Measurements from ENCODE around the gene B3GALT4. TPM values are rescaled to one million over a fixed set of nuclear protein-coding genes. Genes with fewer than 3 reads are reported as not detected.

The B3GALT4 gene
- total RNA-seq, 4 donors from 2014 or later: 8.3 to 33.1 (median 28.5) TPM

DNA sequence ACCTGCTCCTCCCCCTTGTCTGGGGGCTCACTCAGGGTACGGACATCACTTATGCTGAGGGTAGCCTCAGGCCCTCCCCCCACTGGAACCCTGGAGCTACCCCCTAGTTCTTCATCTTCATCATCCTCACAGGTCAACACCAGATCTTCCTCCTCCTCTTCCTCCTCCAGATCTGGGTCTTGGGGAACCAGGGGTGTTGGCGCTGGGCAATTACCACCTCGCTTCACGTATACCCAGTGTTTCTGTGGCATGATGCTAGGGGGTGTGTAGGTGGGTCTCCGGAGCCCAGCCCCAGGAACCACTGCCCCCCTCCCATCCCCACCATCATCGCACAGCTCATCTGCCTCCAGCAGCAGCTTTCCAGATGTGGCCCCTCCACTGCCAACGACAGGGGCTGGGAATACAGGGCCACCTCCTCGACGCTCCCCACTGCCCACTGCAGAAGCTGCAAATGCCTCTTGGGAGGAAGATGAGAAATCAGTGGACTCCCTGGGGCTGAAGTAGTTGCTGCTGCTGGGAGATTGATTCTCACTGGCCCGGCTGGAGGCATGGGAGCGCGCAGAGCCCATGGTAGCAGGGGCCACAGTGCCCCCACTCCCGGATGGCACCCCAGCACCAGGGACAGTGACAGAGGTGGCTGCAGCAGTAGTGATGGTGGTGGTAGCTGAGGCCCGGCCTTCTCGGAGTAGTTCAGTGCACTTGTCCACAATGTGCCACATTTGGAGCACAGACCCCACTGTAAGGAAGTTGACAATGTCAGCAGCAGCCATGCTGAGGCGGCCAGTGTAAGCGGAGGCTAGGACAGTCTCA, 39.1 kb downstream of the B3GALT4 start:
- DNase-seq: no peak
- Histone ChIP-seq H3K4me3 (no peak overlapping the region), H3K9me3 (no peaks in the 10 kb centered on the region), H3K36me3 (peaks cover 0 to 32% (median 0%) of the 10 kb centered on the region in 3 donors), H3K27me3 (no peaks in the 10 kb centered on the region), H3K4me1 (peaks cover 4 to 71% (median 24%) of the 10 kb centered on the region in 4 donors), H3K27ac (peak overlapping the region in 3 of 4 donors; percentile 17 to 96 (median 86))
- no peak for TF ChIP-seq POLR2A (IDR thresholded peaks at IDR 0.05)

DNA sequence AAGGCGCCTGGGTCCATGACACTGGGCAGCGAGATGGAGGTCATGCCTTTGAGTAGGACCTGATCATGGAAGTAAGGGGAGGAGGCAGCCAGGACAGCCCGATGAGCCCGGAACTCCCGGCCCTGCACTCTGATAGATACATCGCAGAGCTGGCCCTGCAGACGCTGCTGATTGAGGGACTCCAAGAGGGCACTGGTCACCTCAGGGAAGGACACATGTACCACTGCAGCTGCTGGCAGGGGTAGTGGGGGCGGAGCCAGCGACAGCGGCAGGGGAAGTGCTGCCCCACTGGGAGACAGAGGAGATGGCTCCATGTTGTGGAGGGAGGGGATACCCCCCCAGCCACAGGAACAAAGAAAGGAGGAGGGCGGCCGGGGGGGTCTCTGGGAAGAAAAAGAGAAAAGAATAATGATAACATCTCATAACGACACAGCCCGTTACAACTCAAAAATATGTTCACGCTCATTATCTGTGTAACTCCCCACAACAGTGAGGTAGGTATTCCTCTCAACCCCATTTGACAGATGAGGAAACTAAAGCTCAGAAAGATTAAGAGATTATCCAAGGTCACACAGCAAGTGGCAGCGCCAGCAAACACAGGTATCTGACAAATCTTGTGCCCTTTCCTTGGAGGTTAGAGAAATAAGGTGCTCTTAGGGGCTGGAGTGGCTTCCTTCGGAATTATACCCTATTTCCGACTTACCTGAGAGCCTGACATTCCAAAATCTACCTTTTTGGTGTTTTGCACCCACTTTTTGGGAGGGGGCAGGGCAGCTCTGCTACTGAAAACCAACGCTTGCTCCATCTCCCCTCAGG, 39.9 kb downstream of the B3GALT4 start:
- no peak for DNase-seq
- Histone ChIP-seq H3K36me3 (peaks cover 0 to 30% (median 0%) of the 10 kb centered on the region in 3 donors), H3K27ac (peak overlapping the region; percentile 82 to 89 (median 84)), H3K27me3 (no peaks in the 10 kb centered on the region), H3K9me3 (no peaks in the 10 kb centered on the region), H3K4me3 (peak overlapping the region; percentile 40 to 60 (median 54)), H3K4me1 (peaks cover 4 to 71% (median 29%) of the 10 kb centered on the region in 4 donors)
- TF ChIP-seq POLR2A (IDR thresholded peaks at IDR 0.05) (no peak), CTCF (IDR thresholded peaks at IDR 0.05) (no peak)

GRCh38 chr6:33317419-33317668, 40.4 kb downstream of the B3GALT4 start:
- Histone ChIP-seq H3K27me3 (no peaks in the 10 kb centered on the region), H3K4me3 (peak overlapping the region; percentile 40 to 60 (median 54)), H3K4me1 (peaks cover 4 to 70% (median 28%) of the 10 kb centered on the region in 4 donors), H3K9me3 (no peaks in the 10 kb centered on the region), H3K36me3 (peaks cover 0 to 29% (median 0%) of the 10 kb centered on the region in 3 donors), H3K27ac (peak overlapping the region; percentile 82 to 89 (median 84))
- no peak for DNase-seq
- TF ChIP-seq CTCF (IDR thresholded peaks at IDR 0.05) (no peak), POLR2A (IDR thresholded peaks at IDR 0.05) (no peak)

DNA sequence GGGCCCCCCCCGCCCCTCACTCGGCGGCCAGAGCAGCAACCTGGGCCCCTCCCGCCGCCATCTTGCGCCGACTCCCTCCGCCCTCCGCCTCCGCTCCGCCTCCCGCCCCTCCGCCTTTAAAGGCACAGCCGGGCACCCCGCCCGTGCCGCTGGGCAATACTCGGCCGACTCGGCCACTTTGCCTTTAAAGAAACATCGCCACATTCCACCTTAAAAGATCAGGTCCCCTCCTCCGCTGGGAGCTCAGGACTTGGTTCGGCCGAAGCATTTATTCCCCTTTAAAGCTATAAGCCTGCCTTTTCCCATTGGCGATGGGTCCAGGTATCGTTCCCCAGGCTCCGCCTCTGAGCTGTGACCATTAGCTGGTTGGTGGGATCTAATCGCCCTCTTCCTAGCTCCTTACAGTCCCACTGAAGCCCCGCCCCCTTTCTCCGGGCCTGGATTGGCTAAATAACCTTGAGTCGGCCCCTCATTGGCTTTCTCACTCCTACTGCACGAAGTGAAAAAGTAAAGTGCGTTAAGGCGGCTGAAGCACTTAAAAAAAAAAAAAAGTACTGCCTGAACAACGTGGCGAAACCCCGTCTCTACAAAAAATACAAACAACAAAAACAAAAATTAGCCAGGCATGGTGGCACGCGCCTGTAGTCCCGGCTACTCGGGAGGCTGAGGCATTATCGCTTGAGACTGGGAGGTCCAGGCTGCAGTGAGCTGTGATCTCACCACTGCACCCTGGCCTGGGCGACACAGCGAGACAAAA, 40.9 kb downstream of the B3GALT4 start, which contains the start of gene ZBTB22:
Gene ZBTB22, minus strand, starts transcription at position 76 of the 757 bp plus-strand sequence. CDS start 828 bp downstream, outside the sequence.
- Histone ChIP-seq H3K9me3 (no peaks in the 10 kb centered on the region), H3K27ac (peak within 1 kb of the TSS; percentile 82 to 89 (median 84)), H3K36me3 (peaks cover 0 to 29% (median 0%) of the 10 kb centered on the region in 3 donors), H3K27me3 (no peaks in the 10 kb centered on the region), H3K4me3 (peak within 1 kb of the TSS; percentile 40 to 60 (median 54)), H3K4me1 (peaks cover 4 to 68% (median 27%) of the 10 kb centered on the region in 4 donors)
- peak in 3 of 6 experiments; percentile 8 to 26 (median 15) for TF ChIP-seq CTCF (IDR thresholded peaks at IDR 0.05)
- TF ChIP-seq POLR2A (IDR thresholded peaks at IDR 0.05): peak in 1 of 2 donors; percentile 42
- DNase-seq: peak; percentile 98 to 100 (median 100)

- Histone ChIP-seq H3K27ac (peak overlapping the region in 3 of 4 donors; percentile 82 to 89 (median 82)), H3K4me3 (peak overlapping the region; percentile 40 to 60 (median 54)), H3K4me1 (peaks cover 4 to 69% (median 27%) of the 10 kb centered on the region in 4 donors), H3K27me3 (no peaks in the 10 kb centered on the region), H3K36me3 (peaks cover 0 to 29% (median 0%) of the 10 kb centered on the region in 3 donors), H3K9me3 (no peaks in the 10 kb centered on the region)
- DNase-seq: no peak
- no peak for TF ChIP-seq POLR2A (IDR thresholded peaks at IDR 0.05)
- no peak for TF ChIP-seq CTCF (IDR thresholded peaks at IDR 0.05)
Measured at GRCh38 chr6:33318426-33319073, 41.6 kb downstream of the B3GALT4 start.

Measured in Peyer's patch (tissue), 4 donors.